Hepatocyte (in vitro differentiated cells): ENCODE data around the gene TMEM255B. TPM values are rescaled to one million over a fixed set of nuclear protein-coding genes. Genes with fewer than 3 reads are reported as not detected.

ENCODE experiments used
- DNase-seq: peaks from one replicate; pipeline ENCODE4 v3.0.0-alpha.2; 2016; ENCODE audit warnings: low spot score
- H2AFZ ChIP-seq: fragments of 200-600 bp; sonication (generic); 2 replicates; pipeline ENCODE4 v1.6.0; 2016; ENCODE audit warnings: antibody characterized with exemption, mild to moderate bottlenecking
- H3K27ac ChIP-seq: fragments of 200-600 bp; sonication (generic); 2 replicates; pipeline ENCODE4 v1.5.1; 2016; ENCODE audit warnings: mild to moderate bottlenecking
- H3K27me3 ChIP-seq: fragments of 200-600 bp; sonication (generic); 2 replicates; pipeline ENCODE4 v1.6.1; 2016
- H3K36me3 ChIP-seq: fragments of 200-600 bp; sonication (generic); replicated peaks from 2 replicates; pipeline ENCODE4 v1.5.1; 2016; ENCODE audit warnings: low read depth; ENCODE audit not compliant: insufficient read depth
- H3K4me1 ChIP-seq: fragments of 200-600 bp; sonication (generic); 2 replicates; pipeline ENCODE4 v1.5.1; 2016; ENCODE audit warnings: mild to moderate bottlenecking, moderate library complexity; ENCODE audit not compliant: insufficient read depth
- H3K4me2 ChIP-seq: fragments of 200-600 bp; sonication (generic); 2 replicates; pipeline ENCODE4 v1.6.0; 2016
- H3K4me3 ChIP-seq: fragments of 200-600 bp; sonication (generic); 2 replicates; pipeline ENCODE4 v1.5.1; 2016; ENCODE audit warnings: mild to moderate bottlenecking
- H3K79me2 ChIP-seq: fragments of 200-600 bp; sonication (generic); 2 replicates; pipeline ENCODE4 v1.6.0; 2017; ENCODE audit warnings: mild to moderate bottlenecking
- H3K9me2 ChIP-seq: fragments of 200-600 bp; sonication (generic); replicated peaks from 2 replicates; pipeline ENCODE4 v1.6.0; 2017; ENCODE audit warnings: mild to moderate bottlenecking; ENCODE audit not compliant: insufficient read depth
- H3K9me3 ChIP-seq: fragments of 200-600 bp; sonication (generic); 2 replicates; pipeline ENCODE4 v1.5.1; 2016; ENCODE audit warnings: low read depth, mild to moderate bottlenecking
- H4K20me1 ChIP-seq: fragments of 200-600 bp; sonication (generic); 2 replicates; pipeline ENCODE4 v1.6.0; 2016; ENCODE audit warnings: mild to moderate bottlenecking; ENCODE audit not compliant: insufficient read depth, poor library complexity, severe bottlenecking
- CTCF ChIP-seq: fragments of 200-600 bp; sonication (generic); IDR thresholded peaks from 2 replicates; pipeline ENCODE4 v1.5.1; 2016; ENCODE audit warnings: antibody characterized with exemption, mild to moderate bottlenecking; ENCODE audit not compliant: poor library complexity
- EZH2 ChIP-seq: fragments of 200-600 bp; sonication (generic); IDR thresholded peaks from 2 replicates; pipeline ENCODE4 v1.6.1; 2016; ENCODE audit warnings: antibody characterized with exemption, mild to moderate bottlenecking, borderline replicate concordance
- EZH2phosphoT487 ChIP-seq: fragments of 200-600 bp; sonication (generic); IDR thresholded peaks from one replicate; pipeline ENCODE4 v1.6.1; 2018; ENCODE audit warnings: antibody characterized with exemption, mild to moderate bottlenecking, low read depth, moderate library complexity; ENCODE audit not compliant: unreplicated experiment, severe bottlenecking
- WGBS: methylation state at CpG from one replicate; pipeline ENCODE4 v1.1.6; 2016; ENCODE audit warnings: low lambda C conversion rate; ENCODE audit errors: missing lambda C conversion rate; 5-methylcytosine and 5-hydroxymethylcytosine counted together
- polyA plus RNA-seq: library from polyadenylated mRNA; unstranded; fragments of >200 nt; fragmentation: Nextera tagmentation; extraction: Ambion mirVana; gene quantifications from 2 replicates; pipeline ENCODE4 v1.2.1, GENCODE V29; 2016
- total RNA-seq: library from RNA; depleted of rRNA; stranded (reverse); fragments of >200 nt; gene quantifications from 2 replicates; pipeline ENCODE4 v1.2.3, GENCODE V29; 2014

The TMEM255B gene
- total and polyA plus RNA-seq, 2 experiments from 2014 or later = 0.10 to 4.0 TPM

- no peak for DNase-seq
- H3K4me2 ChIP-seq = no peak overlapping the region
- H3K9me3 ChIP-seq = no peaks in the 10 kb centered on the region
- no peaks in the 10 kb centered on the region for H3K79me2 ChIP-seq
- 92% methylated on average over 5 of the region's 5 CpGs for WGBS
- no peaks in the 10 kb centered on the region for H3K27me3 ChIP-seq
- peaks cover 16% of the 10 kb centered on the region for H3K4me1 ChIP-seq
- H3K27ac ChIP-seq = no peak overlapping the region
- H3K4me3 ChIP-seq = no peak overlapping the region
- no peak overlapping the region for H2AFZ ChIP-seq
- no peaks in the 10 kb centered on the region for H3K9me2 ChIP-seq
- no peaks in the 10 kb centered on the region for H4K20me1 ChIP-seq
- no peaks in the 10 kb centered on the region for H3K36me3 ChIP-seq
- TF ChIP-seq EZH2 = no peak
- TF ChIP-seq CTCF = no peak
- no peak for TF ChIP-seq EZH2phosphoT487
Measured at GRCh38 chr13:113737803-113738202, 21.2 kb upstream of the TMEM255B start.

- Histone ChIP-seq H3K36me3 (no peaks in the 10 kb centered on the region), H3K27me3 (no peaks in the 10 kb centered on the region), H3K79me2 (no peaks in the 10 kb centered on the region), H4K20me1 (no peaks in the 10 kb centered on the region), H3K27ac (no peak overlapping the region), H3K4me1 (peaks cover 17% of the 10 kb centered on the region), H3K9me3 (no peaks in the 10 kb centered on the region), H3K4me3 (no peak overlapping the region), H3K4me2 (no peak overlapping the region), H2AFZ (no peak overlapping the region), H3K9me2 (no peaks in the 10 kb centered on the region)
- TF ChIP-seq EZH2phosphoT487 (no peak), CTCF (no peak), EZH2 (no peak)
- WGBS = 84% methylated on average over 22 of the region's 22 CpGs
- no peak for DNase-seq
Measured at GRCh38 chr13:113739527-113740285, 19.3 kb upstream of the TMEM255B start.

GRCh38 chr13:113740286-113740556 lies 18.8 kb upstream of the TMEM255B start:
- H3K79me2 ChIP-seq = no peaks in the 10 kb centered on the region
- TF ChIP-seq EZH2 = no peak
- no peak for TF ChIP-seq CTCF
- no peak for TF ChIP-seq EZH2phosphoT487
- no peak overlapping the region for H2AFZ ChIP-seq
- no peaks in the 10 kb centered on the region for H3K27me3 ChIP-seq
- no peaks in the 10 kb centered on the region for H3K9me2 ChIP-seq
- H3K36me3 ChIP-seq = no peaks in the 10 kb centered on the region
- DNase-seq = no peak
- 94% methylated on average over 9 of the region's 9 CpGs for WGBS
- H3K4me1 ChIP-seq = peaks cover 17% of the 10 kb centered on the region
- no peaks in the 10 kb centered on the region for H3K9me3 ChIP-seq
- no peak overlapping the region for H3K27ac ChIP-seq
- no peak overlapping the region for H3K4me2 ChIP-seq
- no peak overlapping the region for H3K4me3 ChIP-seq
- H4K20me1 ChIP-seq = no peaks in the 10 kb centered on the region

- Histone ChIP-seq H4K20me1 (no peaks in the 10 kb centered on the region), H3K4me3 (no peak overlapping the region), H3K4me2 (no peak overlapping the region), H3K79me2 (no peaks in the 10 kb centered on the region), H3K9me2 (no peaks in the 10 kb centered on the region), H3K27me3 (no peaks in the 10 kb centered on the region), H3K4me1 (peaks cover 17% of the 10 kb centered on the region), H3K27ac (no peak overlapping the region), H3K9me3 (no peaks in the 10 kb centered on the region), H3K36me3 (no peaks in the 10 kb centered on the region), H2AFZ (no peak overlapping the region)
- no peak for DNase-seq
- TF ChIP-seq CTCF (no peak), EZH2phosphoT487 (no peak)
- WGBS = 89% methylated on average over 16 of the region's 16 CpGs
Measured at GRCh38 chr13:113740661-113741060, 18.4 kb upstream of the TMEM255B start.
